GDM1 (cell line): Measurements from ENCODE around the gene C1orf21.

Experiments
- DNase-seq: peaks from one replicate; lab custom pipeline; 2025; lab: John Stamatoyannopoulos, UW

C1orf21 gene

GRCh38 chr1:184487531-184488193 lies 100.8 kb downstream of the C1orf21 start:
- DNase-seq = no peak

- DNase-seq = no peak
These were observed 103.1 kb downstream of the C1orf21 start for GRCh38 chr1:184489908-184490307.

- DNase-seq = no peak
These were observed 105.7 kb downstream of the C1orf21 start for GRCh38 chr1:184492536-184492935.

- DNase-seq = no peak
These were observed 107.2 kb downstream of the C1orf21 start for GRCh38 chr1:184493987-184494388.

GRCh38 chr1:184494929-184495328 lies 108.1 kb downstream of the C1orf21 start:
- DNase-seq = no peak

GRCh38 chr1:184497959-184498723 lies 111.3 kb downstream of the C1orf21 start:
- DNase-seq = no peak

GRCh38 chr1:184499616-184500015 lies 112.8 kb downstream of the C1orf21 start:
- DNase-seq = no peak

GRCh38 chr1:184502161-184502560 lies 115.3 kb downstream of the C1orf21 start:
- no peak for DNase-seq

- no peak for DNase-seq
These were observed 116.5 kb downstream of the C1orf21 start for GRCh38 chr1:184503221-184503749.

GRCh38 chr1:184504040-184504954 lies 117.5 kb downstream of the C1orf21 start:
- DNase-seq = no peak

GRCh38 chr1:184504955-184505338 lies 118.1 kb downstream of the C1orf21 start:
- no peak for DNase-seq

- DNase-seq = no peak
These were observed 119.7 kb downstream of the C1orf21 start for GRCh38 chr1:184506481-184506880.

- no peak for DNase-seq
These were observed 120.3 kb downstream of the C1orf21 start for GRCh38 chr1:184507165-184507564.

- no peak for DNase-seq
These were observed 120.9 kb downstream of the C1orf21 start for GRCh38 chr1:184507604-184508280.

GRCh38 chr1:184509105-184509504 lies 122.3 kb downstream of the C1orf21 start:
- DNase-seq = no peak

GRCh38 chr1:184510110-184510509 lies 123.3 kb downstream of the C1orf21 start:
- no peak for DNase-seq

GRCh38 chr1:184512724-184513123 lies 125.9 kb downstream of the C1orf21 start:
- no peak for DNase-seq

- DNase-seq = no peak
These were observed 126.6 kb downstream of the C1orf21 start for GRCh38 chr1:184513421-184513820.

- DNase-seq = no peak
These were observed 127.1 kb downstream of the C1orf21 start for GRCh38 chr1:184513966-184514365.

- no peak for DNase-seq
These were observed 127.6 kb downstream of the C1orf21 start for GRCh38 chr1:184514447-184514846.

- DNase-seq = no peak
These were observed 130.3 kb downstream of the C1orf21 start for GRCh38 chr1:184517130-184517529.
